Progenitor cell of endocrine pancreas (in vitro differentiated cells): Measurements from ENCODE around the gene PKDREJ. TPM values are rescaled to one million over a fixed set of nuclear protein-coding genes. Genes with fewer than 3 reads are reported as not detected.
A peak's percentile ranks its signal among the peaks of the same experiment; 100 is the strongest.

ENCODE experiments used
- DNase-seq: peaks from one replicate; pipeline ENCODE4 v3.0.0; 2021; ENCODE audit warnings: low spot score; ENCODE audit not compliant: unreplicated experiment
- H3K27ac Mint-ChIP-seq: 2 replicates; pipeline ENCODE4 v1.8.0; 2021; ENCODE audit warnings: mild to moderate bottlenecking, moderate library complexity, mixed read lengths
- H3K27me3 Mint-ChIP-seq: 2 replicates; pipeline ENCODE4 v1.8.0; 2021; ENCODE audit warnings: mixed read lengths
- H3K36me3 Mint-ChIP-seq: 2 replicates; pipeline ENCODE4 v1.8.0; 2022; ENCODE audit warnings: mixed read lengths; ENCODE audit not compliant: insufficient read depth
- H3K4me1 Mint-ChIP-seq: 2 replicates; pipeline ENCODE4 v1.8.0; 2021; ENCODE audit warnings: low read depth, mixed read lengths
- H3K4me3 Mint-ChIP-seq: 2 replicates; pipeline ENCODE4 v1.8.0; 2021; ENCODE audit warnings: low read depth, mild to moderate bottlenecking, moderate library complexity, mixed read lengths
- H3K9me3 Mint-ChIP-seq: 2 replicates; pipeline ENCODE4 v1.8.0; 2021; ENCODE audit warnings: low read depth, mixed read lengths
- total RNA-seq: library from RNA; stranded (reverse); gene quantifications from 2 replicates; pipeline ENCODE4 v1.2.1, GENCODE V29; 2021
- TF ChIP-seq, protein P1 (sequence below): fragments of 200-600 bp; sonication (generic); IDR thresholded peaks from one replicate; pipeline ENCODE4 v1.5.0; 2021; ENCODE audit warnings: antibody characterized with exemption, mild to moderate bottlenecking; ENCODE audit not compliant: unreplicated experiment

The PKDREJ gene
- total RNA-seq, 1 donor from 2014 or later: not detected

DNA sequence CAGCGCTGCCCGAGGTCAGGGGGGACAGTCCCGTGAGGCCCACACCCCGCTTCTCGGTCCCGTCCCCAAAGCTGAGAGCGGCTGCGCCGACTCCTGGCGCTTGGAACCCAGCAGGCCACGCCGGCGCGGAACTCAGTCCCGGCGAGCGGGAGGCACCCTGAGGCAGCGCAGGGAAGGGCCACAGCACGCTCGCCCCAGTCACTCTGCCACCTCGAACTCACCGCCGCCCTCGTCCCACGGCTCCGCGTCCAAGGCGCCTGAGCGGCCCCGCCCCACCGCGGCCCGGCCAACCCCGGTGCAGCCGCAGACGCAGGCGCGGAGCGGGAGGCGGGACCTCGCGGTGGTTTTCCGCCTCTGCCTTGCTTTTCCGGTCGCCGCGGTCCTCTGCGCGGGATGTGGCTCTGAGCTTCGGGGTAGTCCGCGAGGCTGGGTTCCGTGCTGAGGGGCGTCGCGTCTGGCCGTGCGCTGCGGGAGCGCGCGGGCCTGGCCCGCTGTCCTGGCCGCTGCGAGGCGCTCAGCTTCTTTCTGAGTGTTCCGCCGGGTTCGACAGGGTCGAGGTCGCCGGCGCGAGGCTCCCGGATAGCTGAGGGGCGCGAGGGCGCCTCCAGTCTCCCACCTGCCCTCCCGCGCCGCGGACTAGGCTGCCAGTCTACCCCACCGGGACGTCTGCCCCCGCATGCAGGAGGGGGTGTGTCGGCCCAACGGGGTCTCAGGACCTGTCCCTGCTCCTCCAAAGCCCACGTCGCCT, 12.9 kb downstream of the PKDREJ start, which contains the start of gene CDPF1:
TSS of gene CDPF1 (minus strand) at position 259 of the 748 bp plus-strand sequence. CDS start 2,009 bp downstream, outside the sequence.
- peaks cover 1% of the 10 kb centered on the region for H3K36me3 Mint-ChIP-seq
- DNase-seq: peak; percentile 78
- peaks cover 8% of the 10 kb centered on the region for H3K4me1 Mint-ChIP-seq
- H3K4me3 Mint-ChIP-seq: peak within 1 kb of the TSS; percentile 77
- H3K9me3 Mint-ChIP-seq: no peaks in the 10 kb centered on the region
- no peaks in the 10 kb centered on the region for H3K27me3 Mint-ChIP-seq
- TF ChIP-seq, protein P1, sequence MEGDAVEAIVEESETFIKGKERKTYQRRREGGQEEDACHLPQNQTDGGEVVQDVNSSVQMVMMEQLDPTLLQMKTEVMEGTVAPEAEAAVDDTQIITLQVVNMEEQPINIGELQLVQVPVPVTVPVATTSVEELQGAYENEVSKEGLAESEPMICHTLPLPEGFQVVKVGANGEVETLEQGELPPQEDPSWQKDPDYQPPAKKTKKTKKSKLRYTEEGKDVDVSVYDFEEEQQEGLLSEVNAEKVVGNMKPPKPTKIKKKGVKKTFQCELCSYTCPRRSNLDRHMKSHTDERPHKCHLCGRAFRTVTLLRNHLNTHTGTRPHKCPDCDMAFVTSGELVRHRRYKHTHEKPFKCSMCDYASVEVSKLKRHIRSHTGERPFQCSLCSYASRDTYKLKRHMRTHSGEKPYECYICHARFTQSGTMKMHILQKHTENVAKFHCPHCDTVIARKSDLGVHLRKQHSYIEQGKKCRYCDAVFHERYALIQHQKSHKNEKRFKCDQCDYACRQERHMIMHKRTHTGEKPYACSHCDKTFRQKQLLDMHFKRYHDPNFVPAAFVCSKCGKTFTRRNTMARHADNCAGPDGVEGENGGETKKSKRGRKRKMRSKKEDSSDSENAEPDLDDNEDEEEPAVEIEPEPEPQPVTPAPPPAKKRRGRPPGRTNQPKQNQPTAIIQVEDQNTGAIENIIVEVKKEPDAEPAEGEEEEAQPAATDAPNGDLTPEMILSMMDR: peak; percentile 15
- H3K27ac Mint-ChIP-seq: peak within 1 kb of the TSS; percentile 54

DNA sequence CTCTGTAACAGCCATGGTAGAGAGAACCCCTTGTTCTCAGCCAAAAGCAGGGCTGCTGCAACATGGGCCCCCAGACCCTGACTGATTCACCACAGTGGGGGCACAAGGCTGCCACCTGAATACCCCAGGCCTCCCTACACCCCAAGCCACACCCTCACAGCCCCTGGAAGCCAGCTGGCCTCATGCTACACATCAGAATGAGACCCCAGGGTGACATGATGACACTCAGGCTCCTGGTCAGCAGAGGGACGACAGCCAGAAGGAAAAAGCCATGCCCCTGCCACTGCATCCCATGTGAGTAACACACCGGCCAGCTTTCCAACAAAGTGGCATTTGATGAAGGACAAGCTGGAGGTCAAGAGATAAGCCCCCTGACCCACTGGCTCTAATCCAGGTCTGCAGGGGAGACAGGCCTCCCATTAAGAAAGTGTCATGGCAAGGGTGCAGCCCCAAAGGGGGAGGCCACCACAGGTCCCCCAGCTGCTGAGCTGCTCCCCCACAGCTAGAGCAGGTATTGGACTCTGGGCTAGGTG, 15.6 kb downstream of the PKDREJ start:
- Mint-ChIP-seq H3K27ac (no peak overlapping the region), H3K27me3 (no peaks in the 10 kb centered on the region), H3K4me1 (peaks cover 8% of the 10 kb centered on the region), H3K36me3 (no peaks in the 10 kb centered on the region), H3K4me3 (no peak overlapping the region), H3K9me3 (no peaks in the 10 kb centered on the region)
- no peak for DNase-seq
- TF ChIP-seq, protein P1: no peak

DNA sequence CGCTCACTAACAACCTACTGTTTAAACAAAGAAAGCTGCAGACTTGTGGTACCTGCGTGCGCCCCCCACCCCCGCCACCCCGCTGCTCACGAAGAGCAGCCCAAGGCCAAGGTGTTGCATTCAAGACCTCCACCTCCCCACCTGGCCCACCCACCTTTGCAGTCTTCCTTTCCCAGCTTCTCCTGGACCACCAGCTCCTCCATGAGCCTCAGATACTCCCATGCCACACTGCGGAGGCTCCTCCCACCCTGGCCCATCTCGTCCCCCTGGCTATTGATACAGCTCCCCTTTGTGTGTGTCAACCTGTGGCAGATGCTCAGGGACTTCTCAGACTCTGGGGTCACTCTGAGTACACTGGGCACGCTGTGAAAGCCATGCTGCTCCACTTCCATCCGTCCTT, 17.0 kb downstream of the PKDREJ start:
- DNase-seq: no peak
- no peak overlapping the region for H3K27ac Mint-ChIP-seq
- TF ChIP-seq, protein P1: no peak
- H3K27me3 Mint-ChIP-seq: no peaks in the 10 kb centered on the region
- H3K4me3 Mint-ChIP-seq: no peak overlapping the region
- H3K36me3 Mint-ChIP-seq: no peaks in the 10 kb centered on the region
- no peaks in the 10 kb centered on the region for H3K9me3 Mint-ChIP-seq
- peaks cover 7% of the 10 kb centered on the region for H3K4me1 Mint-ChIP-seq

DNA sequence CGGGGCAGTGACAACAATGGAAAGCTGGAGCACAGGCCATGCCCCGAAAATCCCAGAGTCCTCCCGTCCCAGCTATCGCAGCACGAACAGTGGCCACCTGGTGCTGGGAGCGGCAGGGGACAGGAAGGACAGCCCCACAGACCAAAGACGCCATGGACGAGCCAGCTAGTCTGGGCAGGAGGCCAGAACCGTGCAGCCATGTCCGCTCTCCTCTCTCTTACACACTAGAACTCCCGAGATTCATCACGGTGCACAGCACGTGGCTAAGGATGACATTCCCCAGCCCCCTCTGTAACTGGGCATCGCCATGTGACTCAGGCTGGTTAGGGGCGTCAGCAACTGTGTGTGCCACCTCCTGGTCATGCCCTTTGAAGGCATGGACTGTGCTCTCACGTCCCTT, 17.6 kb downstream of the PKDREJ start:
- no peaks in the 10 kb centered on the region for H3K27me3 Mint-ChIP-seq
- H3K9me3 Mint-ChIP-seq: no peaks in the 10 kb centered on the region
- DNase-seq: no peak
- H3K4me3 Mint-ChIP-seq: no peak overlapping the region
- TF ChIP-seq, protein P1: no peak
- H3K36me3 Mint-ChIP-seq: no peaks in the 10 kb centered on the region
- no peak overlapping the region for H3K27ac Mint-ChIP-seq
- peaks cover 12% of the 10 kb centered on the region for H3K4me1 Mint-ChIP-seq

DNA sequence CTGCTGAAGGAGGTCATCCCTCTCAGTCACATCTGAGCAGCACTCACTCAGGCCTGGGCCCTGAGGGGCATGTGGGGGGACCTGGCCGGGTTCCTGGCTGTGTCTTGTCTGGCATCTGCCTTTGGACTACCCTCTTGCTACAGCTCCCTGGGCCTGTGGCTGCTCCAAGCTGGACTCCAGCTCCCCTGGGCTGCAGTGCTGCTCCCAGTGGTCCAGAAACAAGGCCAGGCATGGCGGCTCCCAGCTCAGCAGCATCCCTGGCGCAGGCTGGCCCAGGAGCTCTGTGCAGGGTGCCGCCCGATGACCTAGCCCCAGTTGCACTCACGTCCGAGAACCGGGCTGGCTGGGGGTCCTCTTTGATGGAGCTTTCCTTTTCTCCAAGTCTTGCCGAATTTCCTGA, 18.4 kb downstream of the PKDREJ start:
- no peaks in the 10 kb centered on the region for H3K36me3 Mint-ChIP-seq
- H3K4me3 Mint-ChIP-seq: no peak overlapping the region
- no peak for DNase-seq
- no peaks in the 10 kb centered on the region for H3K27me3 Mint-ChIP-seq
- TF ChIP-seq, protein P1: no peak
- H3K9me3 Mint-ChIP-seq: no peaks in the 10 kb centered on the region
- H3K4me1 Mint-ChIP-seq: peaks cover 16% of the 10 kb centered on the region
- no peak overlapping the region for H3K27ac Mint-ChIP-seq
